IMR-90 (cell line): ENCODE measurements around the gene WDFY2. TPM values are rescaled to one million over a fixed set of nuclear protein-coding genes. Genes with fewer than 3 reads are reported as not detected.

Experiments
- ATAC-seq: fragments of 200-7000 bp; cut with Tn5 transposase; 2 replicates; pipeline ENCODE4 v1.9.1; 2020; ENCODE audit warnings: low read depth, mild to moderate bottlenecking, moderate library complexity
- BruUV-seq: library from RNA; stranded (reverse); fragments of 400-500 nt; replicated peaks from 2 replicates; lab custom pipeline; 2021; lab: Mats Ljungman, UMichigan
- CTCF ChIA-PET: fragments of 300-600 bp; formaldehyde crosslinking; extraction: SDS; loops from one replicate; lab custom pipeline; 2021; ENCODE audit warnings: antibody characterized with exemption; lab: Yijun Ruan, JAX
- POLR2A ChIA-PET: fragments of 300-600 bp; sonication (Branson Sonifier 250); formaldehyde crosslinking; loops from one replicate; lab custom pipeline; 2022; ENCODE audit warnings: antibody characterized with exemption; ENCODE audit not compliant: unreplicated experiment; lab: Charles Lee
- DNase-seq: peaks from one replicate; pipeline ENCODE4 v3.0.0; 2013
- H2AFZ ChIP-seq: replicated peaks from 2 replicates; pipeline ENCODE3; 2013; ENCODE audit warnings: low read length, mild to moderate bottlenecking; ENCODE audit not compliant: poor library complexity
- H2AK5ac ChIP-seq: 2 replicates; pipeline ENCODE4 v1.6.1; 2013; ENCODE audit warnings: low read depth, low read length, inconsistent platforms
- H2AK9ac ChIP-seq: replicated peaks from 2 replicates; pipeline ENCODE3; 2013; ENCODE audit warnings: mild to moderate bottlenecking, low read depth, low read length, moderate library complexity; ENCODE audit not compliant: poor library complexity
- H2BK120ac ChIP-seq: 2 replicates; pipeline ENCODE4 v1.6.1; 2013; ENCODE audit warnings: low read depth, low read length, inconsistent platforms
- H2BK15ac ChIP-seq: 3 replicates; pipeline ENCODE4 v1.6.1; 2013; ENCODE audit warnings: low read depth, low read length, inconsistent platforms
- H2BK20ac ChIP-seq: 2 replicates; pipeline ENCODE4 v1.6.1; 2013; ENCODE audit warnings: low read depth, mild to moderate bottlenecking, inconsistent platforms, low read length, moderate library complexity
- H2BK5ac ChIP-seq: 2 replicates; pipeline ENCODE4 v1.6.1; 2013; ENCODE audit warnings: mild to moderate bottlenecking, low read depth, low read length, inconsistent platforms; ENCODE audit not compliant: poor library complexity, severe bottlenecking
- H3K14ac ChIP-seq: replicated peaks from 2 replicates; pipeline ENCODE4 v1.6.1; 2013; ENCODE audit warnings: low read depth, low read length, inconsistent platforms
- H3K18ac ChIP-seq: 2 replicates; pipeline ENCODE4 v1.6.1; 2013; ENCODE audit warnings: low read depth, low read length, control low read depth
- H3K23ac ChIP-seq: 2 replicates; pipeline ENCODE4 v1.6.1; 2013; ENCODE audit warnings: low read depth, low read length, inconsistent platforms
- H3K27ac ChIP-seq: 2 replicates; pipeline ENCODE4 v1.5.1; 2013; ENCODE audit warnings: mild to moderate bottlenecking, control low read depth, low read length; ENCODE audit not compliant: insufficient read depth
- H3K27me3 ChIP-seq: 2 replicates; pipeline ENCODE4 v1.6.1; 2013; ENCODE audit warnings: low read length; ENCODE audit not compliant: control insufficient read depth, insufficient read depth
- H3K36me3 ChIP-seq: 2 replicates; pipeline ENCODE4 v1.6.1; 2013; ENCODE audit warnings: low read length, mixed read lengths; ENCODE audit not compliant: control insufficient read depth, insufficient read depth
- H3K4ac ChIP-seq: 2 replicates; pipeline ENCODE4 v1.6.1; 2013; ENCODE audit warnings: low read depth, low read length, inconsistent platforms
- H3K4me1 ChIP-seq: 2 replicates; pipeline ENCODE4 v1.6.1; 2013; ENCODE audit warnings: low read length, mixed read lengths; ENCODE audit not compliant: control insufficient read depth, insufficient read depth
- H3K4me2 ChIP-seq: 2 replicates; pipeline ENCODE4 v1.6.1; 2013; ENCODE audit warnings: low read depth, mild to moderate bottlenecking, control low read depth, low read length, moderate library complexity
- H3K4me3 ChIP-seq: 2 replicates; pipeline ENCODE4 v1.5.1; 2013; ENCODE audit warnings: low read depth, mild to moderate bottlenecking, control low read depth, low read length, moderate library complexity; ENCODE audit not compliant: insufficient read depth
- H3K56ac ChIP-seq: 2 replicates; pipeline ENCODE4 v1.6.1; 2013; ENCODE audit warnings: low read length, inconsistent platforms; ENCODE audit not compliant: insufficient read depth; ENCODE audit errors: extremely low read depth
- H3K79me1 ChIP-seq, 2 experiments: 2 replicates each; pipeline ENCODE4 v1.6.1; 2013; ENCODE audit warnings: low read length in 2 of 2, inconsistent platforms in 1 of 2, low read depth in 1 of 2
- H3K9ac ChIP-seq: 2 replicates; pipeline ENCODE4 v1.6.1; 2013; ENCODE audit warnings: low read depth, low read length, control low read depth
- H3K9me1 ChIP-seq: 2 replicates; pipeline ENCODE4 v1.6.1; 2013; ENCODE audit warnings: low read length, inconsistent platforms; ENCODE audit not compliant: insufficient read depth
- H3K9me3 ChIP-seq: 2 replicates; pipeline ENCODE4 v1.6.1; 2013; ENCODE audit warnings: low read length; ENCODE audit not compliant: control insufficient read depth, insufficient read depth
- H4K20me1 ChIP-seq: 2 replicates; pipeline ENCODE4 v1.6.1; 2013; ENCODE audit warnings: low read length, inconsistent platforms; ENCODE audit not compliant: insufficient read depth
- H4K5ac ChIP-seq: 2 replicates; pipeline ENCODE4 v1.6.1; 2013; ENCODE audit warnings: mild to moderate bottlenecking, low read depth, low read length, control low read depth
- H4K8ac ChIP-seq, 2 experiments: 2 replicates each; pipeline ENCODE4 v1.6.1; 2013; ENCODE audit warnings: low read depth in 2 of 2, low read length in 2 of 2, control low read depth in 1 of 2, inconsistent platforms in 1 of 2
- H4K91ac ChIP-seq: 2 replicates; pipeline ENCODE4 v1.6.1; 2013; ENCODE audit warnings: low read depth, low read length, inconsistent platforms; ENCODE audit not compliant: insufficient read depth
- BHLHE40 ChIP-seq: fragments of 150-350 bp; IDR thresholded peaks from 2 replicates; pipeline ENCODE4 v1.6.1; 2016; ENCODE audit warnings: mild to moderate bottlenecking, low read depth, low read length
- CHD1 ChIP-seq: IDR thresholded peaks from 2 replicates; pipeline ENCODE4 v1.6.1; 2012; ENCODE audit warnings: low read depth, low read length, improper control_type of control experiment
- CTCF ChIP-seq: conservative IDR thresholded peaks from 2 replicates; pipeline ENCODE4 v1.5.1; 2012; ENCODE audit warnings: mild to moderate bottlenecking, low read depth, low read length, improper control_type of control experiment
- FOS ChIP-seq: fragments of 150-350 bp; IDR thresholded peaks from 2 replicates; pipeline ENCODE4 v1.6.1; 2016; ENCODE audit warnings: low read depth, low read length
- MAFK ChIP-seq: IDR thresholded peaks from 2 replicates; pipeline ENCODE4 v1.6.1; 2012; ENCODE audit warnings: low read depth, low read length, improper control_type of control experiment
- MAZ ChIP-seq: IDR thresholded peaks from 2 replicates; pipeline ENCODE4 v1.6.1; 2012; ENCODE audit warnings: low read depth, mild to moderate bottlenecking, low read length, improper control_type of control experiment, moderate library complexity, borderline replicate concordance
- MXI1 ChIP-seq: IDR thresholded peaks from 2 replicates; pipeline ENCODE4 v1.6.1; 2012; ENCODE audit warnings: low read depth, mild to moderate bottlenecking, low read length, moderate library complexity, borderline replicate concordance
- POLR2A ChIP-seq: IDR thresholded peaks from 2 replicates; pipeline ENCODE4 v1.6.1; 2012; ENCODE audit warnings: mild to moderate bottlenecking, low read depth, low read length
- RAD21 ChIP-seq: IDR thresholded peaks from 2 replicates; pipeline ENCODE4 v1.6.1; 2012; ENCODE audit warnings: low read length, improper control_type of control experiment
- SMC3 ChIP-seq: fragments of 150-350 bp; IDR thresholded peaks from 2 replicates; pipeline ENCODE4 v1.6.1; 2016; ENCODE audit warnings: low read depth, mild to moderate bottlenecking, antibody characterized with exemption, low read length, moderate library complexity
- USF2 ChIP-seq: fragments of 150-350 bp; IDR thresholded peaks from 2 replicates; pipeline ENCODE4 v1.6.1; 2017; ENCODE audit warnings: mild to moderate bottlenecking, antibody characterized with exemption, low read length, low read depth
- WGBS, 2 experiments: methylation state at CpG; one replicate each; pipeline versions ENCODE4 v1.1.5 to v1.1.7; 2013; ENCODE audit warnings: missing lambda C conversion rate in 2 of 2; ENCODE audit not compliant: insufficient read length in 1 of 2; ENCODE audit errors: extremely low coverage in 2 of 2; 5-methylcytosine and 5-hydroxymethylcytosine counted together
- dilution Hi-C: fragments of 300-500 bp; cut with HindIII; formaldehyde crosslinking; loops from one replicate; pipeline ENCODE4 v1.14.3; 2018; ENCODE audit warnings: low sequenced_read_pairs; ENCODE audit not compliant: unreplicated experiment
- in situ Hi-C: fragments of 300-500 bp; cut with MboI; formaldehyde crosslinking; loops from 3 replicates; pipeline ENCODE4 v1.14.3; 2019; ENCODE audit warnings: low sequenced_read_pairs, inconsistent platforms, mixed read lengths
- intact Hi-C: fragments of 100-400 bp; cut with micrococcal nuclease; formaldehyde crosslinking; loops from 2 replicates; pipeline ENCODE4 v1.10.0; 2022
- polyA plus RNA-seq, 3 experiments: library from polyadenylated mRNA; depleted of rRNA; stranded (reverse); fragments of >200 nt; gene quantifications; 2 replicates each; pipeline ENCODE4 v1.2.3, GENCODE V29; 2012; ENCODE audit warnings: low replicate concordance in 1 of 3
- total RNA-seq: library from RNA; depleted of rRNA; stranded (reverse); fragments of >200 nt; gene quantifications from 2 replicates; pipeline ENCODE4 v1.2.3, GENCODE V29; 2012

WDFY2 gene
- total and polyA plus RNA-seq, 2 of the 4 experiments (the other 2 are of a cell fraction) = 4.3 to 5.4 TPM

- peak; percentile 79 for TF ChIP-seq CTCF
- TF ChIP-seq SMC3 = peak; percentile 71
- TF ChIP-seq POLR2A = no peak
These were observed 230.8 kb downstream of the WDFY2 start (continued) for GRCh38 chr13:51814825-51815650.

- peaks cover 4% of the 10 kb centered on the region; the same call in 1 of the 2 replicates for H3K9me1 ChIP-seq
- H3K36me3 ChIP-seq = no peaks in the 10 kb centered on the region
- H3K27ac ChIP-seq = no peak overlapping the region
- no peak overlapping the region for H4K91ac ChIP-seq
- H3K23ac ChIP-seq = no peak overlapping the region
- no peak overlapping the region for H3K56ac ChIP-seq
- H2BK15ac ChIP-seq = no peak overlapping the region
- in situ Hi-C loops (loop anchor here (10.0 kb wide), 1 partner anchor 309 kb away; the partner anchor contains the start of gene NEK5), dilution Hi-C loops (no loop called here), intact Hi-C loops (loop anchor here (1.0 to 10.0 kb wide), 3 partner anchors 199 to 385 kb away; partner anchors contain the start of genes ALG11 and ATP7B)
- no peak overlapping the region for H3K14ac ChIP-seq
- H3K4me3 ChIP-seq = no peak overlapping the region
- H3K4me2 ChIP-seq = no peak overlapping the region
- H2AK9ac ChIP-seq = no peak overlapping the region
- WGBS, 2 experiments = no CpG with 5 or more reads among the region's 11 CpGs
- H3K18ac ChIP-seq = no peak overlapping the region
- no peak overlapping the region for H3K4ac ChIP-seq
- no peak overlapping the region for H4K8ac ChIP-seq
- no peak overlapping the region for H2BK20ac ChIP-seq
- no peak overlapping the region for H2BK120ac ChIP-seq
- H2AK5ac ChIP-seq = no peak overlapping the region
- H2BK5ac ChIP-seq = no peak overlapping the region
- DNase-seq = no peak
- H3K27me3 ChIP-seq = peaks cover 48% of the 10 kb centered on the region
- H3K79me1 ChIP-seq = no peaks in the 10 kb centered on the region
- H3K4me1 ChIP-seq = no peaks in the 10 kb centered on the region
- ChIA-PET CTCF (interaction anchor here (0.7 to 1.6 kb wide), 5 partner anchors 10 to 394 kb away, joined by 3 to 6 read pairs (median 3); no protein-coding TSS in a partner anchor), POLR2A (no interaction called here)
- no peak overlapping the region for H2AFZ ChIP-seq
- no peak for ATAC-seq
- H3K9ac ChIP-seq = no peak overlapping the region
- no peaks in the 10 kb centered on the region for H3K9me3 ChIP-seq
- H4K20me1 ChIP-seq = no peaks in the 10 kb centered on the region
- no TSS peak for BruUV-seq
- no peak overlapping the region for H4K5ac ChIP-seq
- no peak for TF ChIP-seq CHD1
- no peak for TF ChIP-seq MAFK
- no peak for TF ChIP-seq CTCF
- no peak for TF ChIP-seq MAZ
- no peak for TF ChIP-seq USF2
- TF ChIP-seq BHLHE40 = no peak
- TF ChIP-seq FOS = no peak
- no peak for TF ChIP-seq RAD21
- TF ChIP-seq MXI1 = no peak
These were observed 231.6 kb downstream of the WDFY2 start for GRCh38 chr13:51815848-51816247.
